GM21367 (cell line): Measurements from ENCODE around the gene YTHDF2.

Experiments
- ATAC-seq: cut with Tn5 transposase; IDR thresholded peaks from one replicate; pipeline ENCODE4 v1.9.1; 2021; ENCODE audit not compliant: unreplicated experiment

YTHDF2 gene

DNA sequence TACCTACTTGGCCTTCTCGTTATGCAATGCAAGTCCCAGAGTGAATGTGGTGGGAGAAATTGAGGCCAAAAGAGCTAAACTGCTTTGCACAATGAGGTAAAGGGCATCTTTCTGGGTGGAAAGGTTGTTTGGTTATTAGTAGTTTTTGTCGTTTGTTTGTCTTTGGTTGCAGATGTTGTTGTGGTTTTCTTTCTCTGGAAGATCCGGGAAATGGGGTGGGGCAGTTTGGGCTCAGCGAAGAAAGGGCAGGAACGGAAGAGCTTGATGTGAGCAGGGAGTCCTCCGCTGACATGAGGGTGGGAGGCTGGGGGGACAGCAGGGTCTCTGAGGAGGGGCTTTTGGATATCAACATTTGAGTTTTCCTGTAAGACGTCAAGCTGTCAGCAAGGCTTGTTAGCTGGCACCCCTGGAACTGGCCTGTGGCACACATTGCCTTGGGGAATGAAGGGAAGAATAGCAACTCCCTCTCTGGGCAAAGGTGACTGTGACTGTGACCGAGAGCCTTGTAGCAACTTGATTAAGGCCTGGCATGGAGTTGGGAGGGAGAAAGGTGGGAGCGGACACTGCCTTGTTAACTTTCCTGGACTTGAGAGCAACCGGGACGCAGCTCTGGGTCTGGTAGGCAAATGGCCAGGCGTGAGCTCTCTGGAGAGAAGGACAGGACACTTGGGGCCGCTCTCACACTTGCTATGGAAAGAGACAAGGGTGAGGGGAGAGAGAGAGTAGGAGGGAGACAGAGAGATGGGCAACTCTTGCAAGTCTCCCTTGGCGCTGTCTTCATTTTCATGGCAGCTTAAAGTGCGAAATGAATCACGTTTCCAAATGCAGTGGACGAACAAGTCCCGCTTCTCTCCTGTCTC, 59.8 kb downstream of the YTHDF2 start:
- no peak for ATAC-seq

- ATAC-seq = no peak
These were observed 63.6 kb downstream of the YTHDF2 start for GRCh38 chr1:28800324-28800723.

GRCh38 chr1:28801461-28801860, 64.7 kb downstream of the YTHDF2 start:
- ATAC-seq = no peak

DNA sequence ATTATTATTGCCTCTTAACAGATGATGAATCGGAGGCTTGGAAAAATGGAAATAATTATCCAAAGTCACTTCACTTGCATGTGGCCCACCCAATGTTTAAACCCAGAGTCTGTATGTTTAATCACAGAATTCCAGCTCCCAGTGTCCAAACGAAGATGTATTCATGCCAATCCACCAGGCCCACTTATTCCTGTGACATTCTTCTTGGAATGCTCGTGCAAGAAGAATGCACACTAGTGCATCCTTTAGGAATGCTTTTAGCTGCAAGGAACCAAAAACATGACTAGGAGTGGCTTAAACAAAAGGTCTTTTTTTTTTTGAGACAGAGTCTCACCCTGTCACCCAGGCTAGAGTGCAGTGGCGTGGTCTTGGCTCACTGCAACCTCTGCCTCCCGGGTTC, 66.3 kb downstream of the YTHDF2 start:
- no peak for ATAC-seq

- ATAC-seq = no peak
These were observed 66.9 kb downstream of the YTHDF2 start for GRCh38 chr1:28803662-28804061.

DNA sequence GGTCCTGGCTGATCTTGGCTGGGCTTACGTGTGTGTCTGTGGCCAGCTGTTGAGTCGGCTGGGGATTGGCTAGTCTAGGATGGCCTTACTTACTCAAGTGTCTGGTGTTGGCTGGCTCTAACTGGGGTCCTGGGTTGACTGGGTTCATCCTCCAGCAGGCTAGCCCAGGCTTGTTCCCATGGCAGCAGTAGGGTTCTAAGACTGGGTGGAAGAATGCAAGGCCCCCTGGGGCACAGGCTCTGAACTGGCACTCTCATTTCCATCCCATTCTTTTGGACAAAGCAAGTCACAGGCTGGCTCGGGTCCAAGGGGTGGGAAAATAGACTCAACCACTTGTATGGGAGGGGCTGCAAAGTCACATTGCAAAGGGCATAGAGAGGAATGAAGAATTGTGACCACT, 67.3 kb downstream of the YTHDF2 start:
- ATAC-seq = no peak

- ATAC-seq = no peak
These were observed 70.3 kb downstream of the YTHDF2 start for GRCh38 chr1:28807046-28807445.

DNA sequence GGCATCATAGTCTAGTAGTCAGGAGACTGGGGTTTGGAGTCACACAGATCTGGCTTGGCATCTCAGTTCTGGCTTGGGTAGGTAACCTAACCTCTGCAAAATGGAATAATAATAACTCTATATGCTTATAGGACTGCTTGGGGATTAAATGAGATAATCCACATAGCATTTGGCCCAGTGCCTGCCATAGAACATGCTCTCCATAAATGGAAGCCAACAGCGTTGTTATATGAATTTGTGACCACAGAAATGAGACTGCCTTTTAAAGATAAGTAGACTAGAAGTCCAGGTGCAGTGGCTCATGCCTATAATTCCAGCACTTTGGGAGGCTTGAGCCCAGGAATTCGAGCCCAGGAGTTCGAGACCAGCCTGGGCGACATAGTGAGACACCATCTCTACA, 71.2 kb downstream of the YTHDF2 start:
- ATAC-seq = no peak

DNA sequence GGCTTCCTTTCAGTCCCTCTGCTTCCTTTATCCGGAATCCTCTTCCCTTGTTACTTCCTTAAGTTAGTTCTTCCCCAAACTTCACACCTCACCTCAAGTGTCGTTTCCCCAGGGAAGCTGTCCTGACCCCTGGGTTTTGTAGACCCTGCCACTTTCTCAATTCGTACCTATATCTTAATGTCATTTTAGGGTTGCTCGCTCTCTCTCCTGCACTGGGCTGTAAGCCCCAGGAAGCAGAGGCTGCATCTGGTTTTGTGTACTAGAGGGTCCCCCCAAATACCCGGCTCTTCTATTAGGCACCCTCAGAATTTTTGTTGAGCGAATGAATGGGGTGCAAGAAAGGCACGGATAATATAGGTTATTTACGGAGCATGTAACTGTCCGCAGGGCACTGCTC, 74.6 kb downstream of the YTHDF2 start:
- no peak for ATAC-seq

- ATAC-seq = no peak
These were observed 75.3 kb downstream of the YTHDF2 start, which contains the start of gene OPRD1 for GRCh38 chr1:28811766-28812668. Gene OPRD1, plus strand, starts transcription at chr1:28812170. Its CDS starts 214 bp downstream, at chr1:28812384.

GRCh38 chr1:28812669-28813468, 76.1 kb downstream of the YTHDF2 start:
- no peak for ATAC-seq

DNA sequence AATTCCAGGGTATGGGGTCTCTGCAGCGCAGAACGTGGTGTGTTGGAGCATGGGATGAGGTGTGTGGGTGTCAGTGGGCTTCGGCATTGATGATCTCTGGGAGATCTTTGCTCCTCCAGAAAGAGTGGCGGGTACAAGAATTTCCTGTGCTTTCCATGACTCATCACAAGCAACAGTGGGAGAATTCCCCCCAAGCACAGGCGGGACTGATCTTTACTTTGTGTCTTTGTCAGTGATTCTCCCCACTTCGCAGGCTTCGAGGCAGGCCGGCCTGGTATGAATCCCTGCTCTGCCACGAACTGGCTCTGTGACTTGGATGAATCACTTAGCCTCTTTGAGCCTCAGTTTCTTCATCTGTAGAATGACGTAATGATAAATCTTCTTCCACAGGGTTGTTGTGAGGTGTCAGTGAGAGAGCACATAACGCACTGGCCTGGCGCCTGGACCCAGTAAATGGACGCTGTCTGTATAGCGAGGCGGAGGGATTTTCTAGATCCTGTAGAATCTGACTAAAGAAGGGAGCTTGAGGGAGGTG, 77.3 kb downstream of the YTHDF2 start:
- no peak for ATAC-seq

GRCh38 chr1:28815533-28816185, 78.9 kb downstream of the YTHDF2 start:
- no peak for ATAC-seq

GRCh38 chr1:28817133-28817532, 80.4 kb downstream of the YTHDF2 start:
- no peak for ATAC-seq

- ATAC-seq = no peak
These were observed 82.3 kb downstream of the YTHDF2 start for GRCh38 chr1:28819020-28819419.
